ENCODE measurements around the gene PHF23. TPM values are rescaled to one million over a fixed set of nuclear protein-coding genes. Genes with fewer than 3 reads are reported as not detected.

Gene PHF23
- total and polyA plus RNA-seq, 9 of the 15 experiments (the other 6 are each of a cell fraction or from before 2014, with no cell fraction given), result 7.4 to 87.5 (median 33.7) TPM

GRCh38 chr17:7219812-7220592, 19.3 kb downstream of the PHF23 start, which contains the start of the genes ACADVL and DLG4 (continued):
- TF ChIP-seq ZBTB26 (CRISPR knock-in tag; IDR thresholded peaks at IDR 0.05), result no peak
- no peak for TF ChIP-seq ARID3A (IDR thresholded peaks at IDR 0.05; ENCODE audit: borderline replicate concordance, low read depth, low read length)
- TF ChIP-seq LEF1 (IDR thresholded peaks at IDR 0.05), result no peak
- TF ChIP-seq RBFOX2 (IDR thresholded peaks at IDR 0.05; ENCODE audit: low read depth, low read length), result peak; percentile 86
- no peak for TF ChIP-seq ZNF12 (CRISPR knock-in tag; IDR thresholded peaks at IDR 0.05)
- peak; percentile 59 for TF ChIP-seq C11orf30 (IDR thresholded peaks at IDR 0.05; ENCODE audit: low read depth)
- TF ChIP-seq THAP7 (CRISPR knock-in tag; IDR thresholded peaks at IDR 0.05), result peak; percentile 62; the same call in 1 of the 2 replicates
- no peak for TF ChIP-seq ZNF699 (CRISPR knock-in tag; IDR thresholded peaks at IDR 0.05; ENCODE audit: insufficient replicate concordance)
- no peak for TF ChIP-seq RFX7 (CRISPR knock-in tag; IDR thresholded peaks at IDR 0.05)
- TF ChIP-seq LCOR (CRISPR knock-in tag; IDR thresholded peaks at IDR 0.05), result no peak
- TF ChIP-seq MAFF (IDR thresholded peaks at IDR 0.05; ENCODE audit: low read length), result no peak
- TF ChIP-seq KLF1 (tag; IDR thresholded peaks at IDR 0.05), result no peak
- TF ChIP-seq FOXJ2 (tag; IDR thresholded peaks at IDR 0.05), result no peak
- TF ChIP-seq MYC (IDR thresholded peaks at IDR 0.05; ENCODE audit: low read depth, low read length), result peak; percentile 63
- TF ChIP-seq MYC (CRISPR knock-in tag; IDR thresholded peaks at IDR 0.05; ENCODE audit: borderline replicate concordance, low read depth), result no peak
- 0 out of 2 replicates have a peak, but pooled peaks have one; percentile 25 for TF ChIP-seq ELF1 (tag; IDR thresholded peaks at IDR 0.05)
- TF ChIP-seq TCF7 (IDR thresholded peaks at IDR 0.05; ENCODE audit: borderline replicate concordance), result no peak
- no peak for TF ChIP-seq ZNF695 (CRISPR knock-in tag; IDR thresholded peaks at IDR 0.05)
- TF ChIP-seq TFAM (CRISPR knock-in tag; conservative IDR thresholded peaks at IDR 0.05), result no peak
- no peak for TF ChIP-seq ATF1 (CRISPR knock-in tag; IDR thresholded peaks at IDR 0.05)
- peak; percentile 58 for TF ChIP-seq ATF1 (tag; IDR thresholded peaks at IDR 0.05)
- TF ChIP-seq ZNF780A (CRISPR knock-in tag; IDR thresholded peaks at IDR 0.05), result no peak
- TF ChIP-seq EGR1 (conservative IDR thresholded peaks at IDR 0.05), result peak; percentile 92
- TF ChIP-seq JUN (IDR thresholded peaks at IDR 0.05; ENCODE audit: borderline replicate concordance, low read depth, low read length), result peak; percentile 79
- TF ChIP-seq JUN (CRISPR knock-in tag; IDR thresholded peaks at IDR 0.05; ENCODE audit: borderline replicate concordance), result no peak
- TF ChIP-seq RCOR1 (IDR thresholded peaks at IDR 0.05; ENCODE audit: borderline replicate concordance in 1 of 2, low read depth in 2 of 2, low read length in 2 of 2), result no peak

All from K562 (cell line).